ENCODE results near the gene ZNF155. TPM values are rescaled to one million over a fixed set of nuclear protein-coding genes. Genes with fewer than 3 reads are reported as not detected.
A peak's percentile ranks its signal among the peaks of the same experiment; 100 is the strongest.

Gene ZNF155
- 6.8 and 8.2 TPM in 2 replicates for polyA plus RNA-seq (2011; rRNA removed)
- 6.9 and 9.7 TPM in 2 replicates for polyA minus RNA-seq (2011; rRNA and poly(A)+ RNA removed)

DNA sequence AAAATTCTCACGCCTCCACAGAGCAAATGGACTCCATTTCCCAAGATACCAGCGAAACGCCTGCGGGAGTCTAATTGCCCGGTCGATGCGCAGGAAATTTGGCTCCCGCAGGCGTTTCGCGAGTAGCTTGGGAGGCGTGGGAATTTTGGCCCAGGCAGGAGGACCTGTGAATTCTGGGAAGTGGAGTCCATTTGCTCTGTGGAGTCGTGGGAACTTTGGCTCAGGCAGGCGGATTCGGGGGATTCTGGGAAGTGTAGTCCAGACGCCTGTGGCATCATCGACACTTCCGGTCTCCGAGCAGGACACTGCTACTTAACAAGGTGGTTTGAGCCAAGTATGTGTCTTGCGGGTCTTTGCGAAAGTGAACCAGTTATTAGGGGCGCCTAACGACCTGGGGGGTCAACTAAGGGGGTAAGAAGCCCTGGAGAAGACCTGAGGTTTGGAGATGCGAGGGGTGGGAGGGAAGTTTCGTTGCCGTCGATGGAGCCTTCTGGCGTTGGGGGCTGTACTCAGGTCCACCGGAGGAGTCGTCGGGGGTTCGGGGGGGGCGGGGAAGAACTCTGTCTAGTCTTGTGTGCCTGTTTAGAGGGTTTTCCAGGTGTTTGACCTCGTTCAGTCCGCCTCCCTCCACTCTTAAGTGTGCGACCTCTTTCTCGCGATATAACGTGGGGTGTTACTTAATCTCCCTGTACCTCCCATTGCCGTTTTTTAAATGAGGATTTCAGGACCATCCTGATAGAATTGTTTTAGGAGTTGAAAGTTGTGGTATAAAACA, at the start of gene ZNF155:
ZNF155 (plus strand) TSS at position 277 of the 775 bp plus-strand sequence. CDS start 4,356 bp downstream, outside the sequence.
- DNase-seq (ENCODE audit: low read depth, low spot score) = peak; percentile 91
- CTCF ChIA-PET = no interaction called here
- TF ChIP-seq, protein P1, sequence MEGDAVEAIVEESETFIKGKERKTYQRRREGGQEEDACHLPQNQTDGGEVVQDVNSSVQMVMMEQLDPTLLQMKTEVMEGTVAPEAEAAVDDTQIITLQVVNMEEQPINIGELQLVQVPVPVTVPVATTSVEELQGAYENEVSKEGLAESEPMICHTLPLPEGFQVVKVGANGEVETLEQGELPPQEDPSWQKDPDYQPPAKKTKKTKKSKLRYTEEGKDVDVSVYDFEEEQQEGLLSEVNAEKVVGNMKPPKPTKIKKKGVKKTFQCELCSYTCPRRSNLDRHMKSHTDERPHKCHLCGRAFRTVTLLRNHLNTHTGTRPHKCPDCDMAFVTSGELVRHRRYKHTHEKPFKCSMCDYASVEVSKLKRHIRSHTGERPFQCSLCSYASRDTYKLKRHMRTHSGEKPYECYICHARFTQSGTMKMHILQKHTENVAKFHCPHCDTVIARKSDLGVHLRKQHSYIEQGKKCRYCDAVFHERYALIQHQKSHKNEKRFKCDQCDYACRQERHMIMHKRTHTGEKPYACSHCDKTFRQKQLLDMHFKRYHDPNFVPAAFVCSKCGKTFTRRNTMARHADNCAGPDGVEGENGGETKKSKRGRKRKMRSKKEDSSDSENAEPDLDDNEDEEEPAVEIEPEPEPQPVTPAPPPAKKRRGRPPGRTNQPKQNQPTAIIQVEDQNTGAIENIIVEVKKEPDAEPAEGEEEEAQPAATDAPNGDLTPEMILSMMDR (IDR thresholded peaks at IDR 0.05; ENCODE audit: low read depth, low read length) = no peak
- Histone ChIP-seq H3K9me3 (ENCODE audit: control insufficient read depth, insufficient read depth, low read length) (no peaks in the 10 kb centered on the region; the same call in 1 of the 2 replicates), H3K4me3 (ENCODE audit: low read depth, low read length) (peak within 1 kb of the TSS; percentile 92), H3K27ac (ENCODE audit: low read depth, low read length) (peak within 1 kb of the TSS; percentile 39), H3K27me3 (ENCODE audit: control insufficient read depth, insufficient read depth, low read length) (no peaks in the 10 kb centered on the region)
- POLR2A ChIA-PET = interaction anchor here (0.5 to 0.6 kb wide), 2 partner anchors 17 to 82 kb away, joined by 3 to 4 read pairs; no protein-coding TSS in a partner anchor

DNA sequence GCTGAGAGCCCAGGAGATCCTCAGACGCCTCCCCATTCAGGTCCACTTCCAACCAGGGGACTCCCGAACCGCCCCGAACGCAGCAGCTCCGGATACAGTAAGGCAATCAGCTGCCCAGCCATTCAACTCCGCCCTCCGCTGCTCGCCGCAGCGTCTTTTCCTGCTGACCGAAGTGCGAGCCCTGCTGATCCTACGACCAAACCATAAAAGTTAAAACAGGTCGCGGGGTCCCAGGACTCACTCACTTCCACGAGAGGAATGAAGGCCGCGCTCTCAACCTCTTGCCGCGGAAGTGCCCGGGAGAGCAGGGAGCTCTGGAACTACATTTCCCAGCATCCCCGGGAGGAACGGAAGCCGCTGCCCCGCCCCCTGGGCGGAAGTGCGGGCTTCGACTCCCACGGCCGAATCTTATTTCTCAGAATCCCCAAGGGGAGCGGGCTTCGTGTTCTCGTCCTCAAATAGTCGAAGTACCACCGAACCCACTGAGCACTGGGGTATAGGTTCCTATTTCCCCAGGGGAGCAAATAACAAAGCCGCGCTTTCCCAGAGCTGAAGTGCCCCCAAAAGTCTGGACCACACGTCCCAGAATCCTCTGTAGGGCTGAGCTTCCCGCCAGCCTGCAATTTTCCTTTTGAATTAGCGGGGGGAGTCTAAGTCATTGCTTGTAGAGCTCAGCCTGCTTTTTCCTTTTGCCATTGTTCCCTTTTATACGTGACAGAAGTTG, 48.8 kb upstream of the ZNF155 start, which contains the start of gene ZNF45:
ZNF45 (minus strand) TSS at position 298 of the 724 bp plus-strand sequence. CDS start 13,097 bp downstream, outside the sequence.
- peak; percentile 60 for DNase-seq (ENCODE audit: low read depth, low spot score)
- peak within 1 kb of the TSS; percentile 65 for H3K27ac ChIP-seq (ENCODE audit: low read depth, low read length)
- ChIA-PET POLR2A (interaction anchor here (0.6 to 1.6 kb wide), 5 partner anchors 14 to 178 kb away, joined by 3 to 12 read pairs (median 3); partner anchors contain the start of gene ZNF221), CTCF (interaction anchor here (0.9 to 1.2 kb wide), 2 partner anchors 16 to 18 kb away, joined by 4 read pairs; partner anchors contain the start of gene ZNF221)
- TF ChIP-seq, protein P1 (IDR thresholded peaks at IDR 0.05; ENCODE audit: low read depth, low read length) = no peak
- H3K27me3 ChIP-seq (ENCODE audit: control insufficient read depth, insufficient read depth, low read length) = no peaks in the 10 kb centered on the region
- no peaks in the 10 kb centered on the region; the same call in 1 of the 2 replicates for H3K9me3 ChIP-seq (ENCODE audit: control insufficient read depth, insufficient read depth, low read length)
- H3K4me3 ChIP-seq (ENCODE audit: low read depth, low read length) = peak within 1 kb of the TSS; percentile 77

DNA sequence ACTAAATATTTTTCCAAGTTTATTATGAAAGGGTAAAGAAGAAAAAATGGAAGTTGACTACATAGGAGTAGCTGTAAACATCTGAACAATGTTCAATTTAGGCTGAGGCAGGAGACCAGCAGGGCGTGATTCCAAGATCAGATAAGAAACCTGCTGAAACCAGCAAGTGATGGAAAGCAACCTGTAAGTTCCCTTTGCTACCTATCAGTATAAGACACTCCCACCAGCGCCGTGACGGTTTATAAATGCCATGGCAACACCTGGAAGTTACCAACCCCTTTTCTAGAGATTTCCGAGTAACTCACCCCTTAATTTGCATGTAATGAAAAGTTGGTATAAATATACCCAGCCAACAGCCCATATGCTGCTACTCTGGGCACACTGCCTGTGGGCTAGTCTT, 47.8 kb upstream of the ZNF155 start:
- H3K27me3 ChIP-seq (ENCODE audit: control insufficient read depth, insufficient read depth, low read length) = no peaks in the 10 kb centered on the region
- no peak overlapping the region for H3K27ac ChIP-seq (ENCODE audit: low read depth, low read length)
- POLR2A ChIA-PET = interaction anchor here (0.6 kb wide), 1 partner anchor 403 kb away, joined by 10 read pairs; the partner anchor contains the start of gene ZNF575
- CTCF ChIA-PET = interaction anchor here (1.2 kb wide), 1 partner anchor 15 kb away, joined by 4 read pairs; the partner anchor contains the start of gene ZNF221
- TF ChIP-seq, protein P1 (IDR thresholded peaks at IDR 0.05; ENCODE audit: low read depth, low read length) = no peak
- H3K4me3 ChIP-seq (ENCODE audit: low read depth, low read length) = no peak overlapping the region
- DNase-seq (ENCODE audit: low read depth, low spot score) = no peak
- no peaks in the 10 kb centered on the region; the same call in 1 of the 2 replicates for H3K9me3 ChIP-seq (ENCODE audit: control insufficient read depth, insufficient read depth, low read length)

DNA sequence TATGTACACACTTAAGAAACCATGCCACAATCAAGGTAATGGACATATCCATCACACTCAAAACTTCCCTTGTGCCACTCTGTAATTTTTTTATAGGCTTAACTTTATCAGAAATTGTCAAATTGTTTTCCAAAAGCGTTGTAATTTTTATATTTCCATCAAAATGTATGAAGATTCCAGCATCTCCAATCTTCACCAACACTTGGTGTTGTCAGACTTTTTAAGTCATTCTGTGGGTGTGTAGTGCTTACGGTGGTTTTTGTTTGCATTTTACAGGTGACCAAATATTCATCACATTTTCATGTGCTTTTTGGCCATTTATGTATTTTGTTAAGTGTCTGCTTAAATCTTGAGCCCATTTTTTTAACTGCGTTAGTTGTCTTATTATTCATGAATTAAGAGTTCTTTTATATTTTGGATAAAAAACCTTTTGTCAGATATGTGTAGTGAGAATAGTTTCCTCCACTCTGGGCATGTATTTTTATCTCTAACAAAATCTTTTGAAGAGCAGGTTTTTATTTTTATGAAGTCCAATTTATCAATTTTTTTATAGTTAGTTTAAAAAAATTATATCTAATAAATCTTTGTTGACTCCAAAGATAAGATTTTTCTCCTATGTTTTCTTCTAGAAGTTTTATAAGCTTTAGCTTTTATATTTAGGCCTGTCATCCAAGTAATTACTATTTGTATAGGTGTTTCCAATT, 44.3 kb upstream of the ZNF155 start:
- H3K4me3 ChIP-seq (ENCODE audit: low read depth, low read length) = no peak overlapping the region
- TF ChIP-seq, protein P1 (IDR thresholded peaks at IDR 0.05; ENCODE audit: low read depth, low read length) = no peak
- no peak overlapping the region for H3K27ac ChIP-seq (ENCODE audit: low read depth, low read length)
- POLR2A ChIA-PET = no interaction called here
- no peaks in the 10 kb centered on the region for H3K27me3 ChIP-seq (ENCODE audit: control insufficient read depth, insufficient read depth, low read length)
- no peaks in the 10 kb centered on the region; the same call in 1 of the 2 replicates for H3K9me3 ChIP-seq (ENCODE audit: control insufficient read depth, insufficient read depth, low read length)
- no peak for DNase-seq (ENCODE audit: low read depth, low spot score)
- CTCF ChIA-PET = no interaction called here
